ENCODE results near the gene FOXJ2.
"Not testable (repeated sequence)": the region's sequence is repeated elsewhere in the genome, so short reads cannot be mapped to it uniquely, and the experiment has no call there.

Gene FOXJ2

DNA sequence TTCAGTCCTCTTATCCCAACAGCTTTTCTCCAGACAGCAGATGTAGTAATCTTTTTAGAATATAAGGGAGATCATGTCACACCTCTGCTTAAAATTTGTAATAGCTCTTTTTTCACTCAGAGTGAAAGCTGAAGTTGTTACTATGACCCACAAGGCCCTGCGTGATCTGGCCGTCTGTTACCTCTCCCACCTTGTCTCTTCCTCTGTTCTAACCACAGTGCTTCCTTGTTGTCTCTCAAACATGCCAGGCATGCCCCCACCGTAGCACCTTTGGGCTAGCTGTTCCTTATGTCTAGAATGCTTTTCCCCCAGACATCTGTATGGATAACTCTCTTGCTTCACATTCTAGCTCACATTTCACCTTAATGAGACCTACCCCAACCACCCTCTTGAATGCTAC is 56.1 kb downstream of the FOXJ2 start:
- no peak overlapping the region for H3K27ac ChIP-seq
- no peak for DNase-seq (ENCODE audit: low spot score)
- TF ChIP-seq, protein P1, sequence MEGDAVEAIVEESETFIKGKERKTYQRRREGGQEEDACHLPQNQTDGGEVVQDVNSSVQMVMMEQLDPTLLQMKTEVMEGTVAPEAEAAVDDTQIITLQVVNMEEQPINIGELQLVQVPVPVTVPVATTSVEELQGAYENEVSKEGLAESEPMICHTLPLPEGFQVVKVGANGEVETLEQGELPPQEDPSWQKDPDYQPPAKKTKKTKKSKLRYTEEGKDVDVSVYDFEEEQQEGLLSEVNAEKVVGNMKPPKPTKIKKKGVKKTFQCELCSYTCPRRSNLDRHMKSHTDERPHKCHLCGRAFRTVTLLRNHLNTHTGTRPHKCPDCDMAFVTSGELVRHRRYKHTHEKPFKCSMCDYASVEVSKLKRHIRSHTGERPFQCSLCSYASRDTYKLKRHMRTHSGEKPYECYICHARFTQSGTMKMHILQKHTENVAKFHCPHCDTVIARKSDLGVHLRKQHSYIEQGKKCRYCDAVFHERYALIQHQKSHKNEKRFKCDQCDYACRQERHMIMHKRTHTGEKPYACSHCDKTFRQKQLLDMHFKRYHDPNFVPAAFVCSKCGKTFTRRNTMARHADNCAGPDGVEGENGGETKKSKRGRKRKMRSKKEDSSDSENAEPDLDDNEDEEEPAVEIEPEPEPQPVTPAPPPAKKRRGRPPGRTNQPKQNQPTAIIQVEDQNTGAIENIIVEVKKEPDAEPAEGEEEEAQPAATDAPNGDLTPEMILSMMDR (conservative IDR thresholded peaks at IDR 0.05; ENCODE audit: low read depth) = no peak
- ChIA-PET POLR2A (ENCODE audit: low non-redundant PET) (no interaction called here), CTCF (no interaction called here)

DNA sequence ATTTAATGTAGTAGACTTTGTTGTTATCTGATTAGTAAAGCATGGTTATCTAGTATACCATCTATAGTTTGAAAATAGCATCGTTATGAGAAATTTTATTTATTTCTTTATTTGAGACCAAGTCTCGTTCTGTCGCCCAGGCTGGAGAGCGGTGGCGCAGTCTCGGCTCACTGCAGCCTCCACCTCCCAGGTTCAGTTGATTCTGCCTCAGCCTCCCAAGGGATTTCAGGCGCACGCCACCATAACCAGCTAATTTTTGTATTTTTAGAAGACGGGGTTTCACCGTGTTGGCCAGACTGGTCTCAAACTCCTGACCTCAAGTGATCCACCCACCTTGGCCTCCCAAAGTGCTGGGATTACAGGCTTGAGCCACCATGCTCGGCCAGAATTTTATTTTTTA is 56.8 kb downstream of the FOXJ2 start:
- CTCF ChIA-PET; H3K27ac ChIP-seq; DNase-seq (ENCODE audit: low spot score); POLR2A ChIA-PET (ENCODE audit: low non-redundant PET): not testable (repeated sequence)

DNA sequence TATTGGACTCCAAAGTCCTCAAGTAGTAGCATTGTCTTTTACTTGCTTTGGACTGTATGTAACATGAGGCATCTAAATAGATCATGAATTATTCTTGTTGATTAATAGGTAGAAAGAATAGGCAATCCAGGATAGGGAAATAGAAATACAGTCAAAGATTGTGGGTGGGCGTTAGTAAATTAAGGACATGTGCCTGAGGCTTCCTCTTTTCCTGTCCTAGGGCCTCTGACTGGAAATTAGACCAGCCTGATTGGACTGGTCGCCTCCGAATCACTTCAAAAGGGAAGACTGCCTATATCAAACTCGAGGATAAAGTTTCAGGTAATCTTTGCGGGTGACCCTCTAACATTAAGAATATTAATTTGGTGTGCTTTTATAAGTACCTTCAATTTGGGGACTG is 57.2 kb downstream of the FOXJ2 start:
- H3K27ac ChIP-seq = no peak overlapping the region
- CTCF ChIA-PET = no interaction called here
- TF ChIP-seq, protein P1 (conservative IDR thresholded peaks at IDR 0.05; ENCODE audit: low read depth) = no peak
- POLR2A ChIA-PET (ENCODE audit: low non-redundant PET) = no interaction called here
- DNase-seq (ENCODE audit: low spot score) = no peak

DNA sequence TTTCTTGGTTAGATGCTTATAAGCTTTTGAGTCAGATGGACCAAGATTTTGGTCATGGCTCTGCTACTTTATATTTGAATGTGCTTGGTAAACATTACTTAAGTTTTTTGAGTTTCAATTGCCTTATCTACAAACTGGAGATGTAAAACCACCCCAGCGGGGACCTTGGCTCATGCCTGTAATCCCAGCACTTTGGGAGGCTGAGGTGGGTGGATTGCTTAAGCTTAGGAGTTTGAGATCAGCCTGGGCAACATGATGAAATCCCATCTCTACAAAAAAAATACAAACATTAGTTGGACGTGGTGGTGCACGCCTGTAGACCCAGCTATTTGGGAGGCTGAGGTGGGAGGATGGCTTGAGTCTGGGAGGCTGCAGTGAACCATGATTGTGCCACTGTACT is 60.8 kb downstream of the FOXJ2 start:
- no peak overlapping the region for H3K27ac ChIP-seq
- no peak for DNase-seq (ENCODE audit: low spot score)
- TF ChIP-seq, protein P1 (conservative IDR thresholded peaks at IDR 0.05; ENCODE audit: low read depth) = no peak
- ChIA-PET POLR2A (ENCODE audit: low non-redundant PET) (no interaction called here), CTCF (interaction anchor here (0.9 kb wide), 1 partner anchor 16 kb away, joined by 3 read pairs; no protein-coding TSS in a partner anchor)

DNA sequence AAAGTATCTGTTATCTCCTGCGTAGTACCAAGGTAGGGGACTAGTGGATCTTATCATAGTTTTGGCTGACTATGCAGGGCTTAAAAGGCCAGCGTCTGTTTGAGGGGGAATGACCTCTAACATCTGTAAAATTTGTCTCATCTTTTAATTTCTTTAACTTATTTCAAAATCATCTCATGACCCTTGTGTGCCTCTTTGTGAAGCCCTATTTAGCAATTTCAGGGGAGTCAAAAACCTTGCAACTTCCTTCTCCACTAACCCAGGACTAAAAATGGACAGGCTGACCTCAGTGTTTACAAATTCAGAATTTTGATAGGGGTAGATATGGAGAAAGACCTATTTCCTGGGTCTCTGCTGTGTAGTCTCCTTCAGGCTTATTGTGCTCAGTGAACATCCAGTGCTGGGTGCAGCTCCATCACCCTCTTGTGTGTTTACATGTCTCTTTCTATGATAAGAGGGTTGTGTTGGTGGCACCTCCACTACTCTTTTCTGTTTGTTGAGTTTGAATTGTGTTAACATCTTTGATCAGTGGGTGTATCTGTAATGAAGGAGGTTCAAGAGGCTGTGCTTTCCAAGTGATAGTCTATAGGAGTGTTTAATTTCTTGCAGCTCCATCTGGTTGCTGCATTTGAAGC is 63.9 kb downstream of the FOXJ2 start:
- no peak for DNase-seq (ENCODE audit: low spot score)
- TF ChIP-seq, protein P1 (conservative IDR thresholded peaks at IDR 0.05; ENCODE audit: low read depth) = no peak
- ChIA-PET CTCF (interaction anchor here (0.8 kb wide), 1 partner anchor 13 kb away, joined by 3 read pairs; no protein-coding TSS in a partner anchor), POLR2A (ENCODE audit: low non-redundant PET) (no interaction called here)
- H3K27ac ChIP-seq = no peak overlapping the region

DNA sequence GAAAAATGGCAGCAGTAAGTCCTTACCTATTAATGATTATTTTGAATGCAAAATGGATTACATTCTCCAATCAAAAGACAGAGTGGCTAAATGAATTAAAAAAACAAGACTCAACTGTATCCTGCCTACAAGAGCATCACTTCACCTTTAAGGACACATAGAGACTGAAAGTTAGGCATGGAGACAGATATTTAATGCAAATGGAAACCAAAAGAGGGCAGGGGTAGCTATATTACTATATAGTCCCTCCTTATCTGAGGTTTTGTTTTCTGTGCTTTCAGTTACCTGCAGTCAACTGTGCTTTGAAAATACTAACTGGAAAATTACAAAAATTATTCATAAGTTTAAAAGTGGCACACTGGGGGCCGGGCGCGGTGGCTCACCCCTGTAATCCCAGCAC is 66.7 kb downstream of the FOXJ2 start:
- ChIA-PET POLR2A (ENCODE audit: low non-redundant PET) (no interaction called here), CTCF (no interaction called here)
- no peak for DNase-seq (ENCODE audit: low spot score)
- no peak overlapping the region for H3K27ac ChIP-seq
- TF ChIP-seq, protein P1 (conservative IDR thresholded peaks at IDR 0.05; ENCODE audit: low read depth) = no peak

All from RWPE1 (cell line).